GM19395 (cell line): ENCODE results near the gene EFHD1.
"Not testable (repeated sequence)": the region's sequence is repeated elsewhere in the genome, so short reads cannot be mapped to it uniquely, and the experiment has no call there.

Experiments used
- ATAC-seq: cut with Tn5 transposase; IDR thresholded peaks from one replicate; pipeline ENCODE4 v1.9.1; 2021; ENCODE audit warnings: mild to moderate bottlenecking, moderate library complexity; ENCODE audit not compliant: unreplicated experiment

EFHD1 gene

GRCh38 chr2:232645061-232645460 lies 11.7 kb downstream of the EFHD1 start:
- ATAC-seq: no peak

- ATAC-seq: no peak
Measured at GRCh38 chr2:232646726-232647125, 13.3 kb downstream of the EFHD1 start.

GRCh38 chr2:232647261-232647660 lies 13.9 kb downstream of the EFHD1 start:
- no peak for ATAC-seq

- ATAC-seq: no peak
Measured at GRCh38 chr2:232649033-232649432, 15.6 kb downstream of the EFHD1 start.

GRCh38 chr2:232652505-232652851 lies 19.1 kb downstream of the EFHD1 start:
- ATAC-seq: no peak

- ATAC-seq: no peak
Measured at GRCh38 chr2:232653441-232653840, 20.0 kb downstream of the EFHD1 start.

GRCh38 chr2:232655392-232655791 lies 22.0 kb downstream of the EFHD1 start:
- no peak for ATAC-seq

- no peak for ATAC-seq
Measured at GRCh38 chr2:232658217-232658785, 24.9 kb downstream of the EFHD1 start.

- no peak for ATAC-seq
Measured at GRCh38 chr2:232659359-232659758, 26.0 kb downstream of the EFHD1 start.

- ATAC-seq: no peak
Measured at GRCh38 chr2:232662486-232663260, 29.3 kb downstream of the EFHD1 start.

- ATAC-seq: no peak
Measured at GRCh38 chr2:232666051-232666805, 32.8 kb downstream of the EFHD1 start.

GRCh38 chr2:232667989-232668583 lies 34.7 kb downstream of the EFHD1 start:
- ATAC-seq: no peak

GRCh38 chr2:232668805-232669444 lies 35.5 kb downstream of the EFHD1 start:
- ATAC-seq: no peak

GRCh38 chr2:232672588-232672987 lies 39.2 kb downstream of the EFHD1 start:
- ATAC-seq: no peak

- no peak for ATAC-seq
Measured at GRCh38 chr2:232674491-232674890, 41.1 kb downstream of the EFHD1 start.

- no peak for ATAC-seq
Measured at GRCh38 chr2:232675381-232675780, 42.0 kb downstream of the EFHD1 start.

- ATAC-seq: no peak
Measured at GRCh38 chr2:232680006-232680405, 46.6 kb downstream of the EFHD1 start.

GRCh38 chr2:232681527-232681926 lies 48.1 kb downstream of the EFHD1 start:
- ATAC-seq: no peak

- no peak for ATAC-seq
Measured at GRCh38 chr2:232683368-232683767, 50.0 kb downstream of the EFHD1 start.

GRCh38 chr2:232685391-232685790 lies 52.0 kb downstream of the EFHD1 start:
- ATAC-seq: not testable (repeated sequence)
